SU-DHL-6 (cell line): ENCODE data around the gene PRDM15.

ENCODE experiments used
- H2AFZ ChIP-seq: fragments of 200-600 bp; sonication (generic); 2 replicates; pipeline ENCODE4 v1.6.1; 2014; ENCODE audit warnings: low read depth, mild to moderate bottlenecking, moderate library complexity, mixed read lengths, antibody characterized with exemption, low read length; ENCODE audit not compliant: severe bottlenecking
- H3F3A ChIP-seq: fragments of 200-600 bp; shearing (Covaris generic); 2 replicates; pipeline ENCODE4 v1.6.0; 2016; ENCODE audit warnings: antibody characterized with exemption, mild to moderate bottlenecking; ENCODE audit not compliant: insufficient read depth
- H3K27ac ChIP-seq: fragments of 200-600 bp; sonication (generic); 2 replicates; pipeline ENCODE4 v1.5.1; 2016; ENCODE audit warnings: low read depth, mild to moderate bottlenecking, low read length, moderate library complexity, mixed read lengths
- H3K27me3 ChIP-seq: fragments of 200-600 bp; sonication (generic), shearing (Covaris generic); 2 replicates; pipeline ENCODE4 v1.6.0; 2014; ENCODE audit warnings: mild to moderate bottlenecking, low read length
- H3K36me3 ChIP-seq: fragments of 200-600 bp; sonication (generic); 2 replicates; pipeline ENCODE4 v1.6.1; 2014; ENCODE audit warnings: mild to moderate bottlenecking, low read length, mixed read lengths
- H3K4me2 ChIP-seq: fragments of 300-600, 200-600 bp; shearing (Covaris generic), sonication (generic); 2 replicates; pipeline ENCODE4 v1.6.0; 2014; ENCODE audit warnings: low read length, low read depth, mild to moderate bottlenecking; ENCODE audit not compliant: poor library complexity, severe bottlenecking
- H3K4me3 ChIP-seq: fragments of 200-600 bp; sonication (generic); 2 replicates; pipeline ENCODE4 v1.5.1; 2014; ENCODE audit warnings: antibody characterized with exemption, low read length, mild to moderate bottlenecking, mixed read lengths; ENCODE audit not compliant: insufficient read depth, poor library complexity, severe bottlenecking
- H3K79me2 ChIP-seq: fragments of 200-600 bp; sonication (generic); 2 replicates; pipeline ENCODE4 v1.6.1; 2014; ENCODE audit warnings: mild to moderate bottlenecking, low read length, moderate library complexity; ENCODE audit not compliant: insufficient read depth
- H3K9ac ChIP-seq: fragments of 200-600 bp; sonication (generic); 2 replicates; pipeline ENCODE4 v1.7.0; 2014; ENCODE audit warnings: mild to moderate bottlenecking, low read length
- H3K9me2 ChIP-seq: fragments of 200-600 bp; sonication (generic); replicated peaks from 2 replicates; pipeline ENCODE4 v1.6.1; 2014; ENCODE audit warnings: low read length; ENCODE audit not compliant: insufficient read depth
- H3K9me3 ChIP-seq: fragments of 200-600 bp; sonication (generic); 2 replicates; pipeline ENCODE4 v1.6.1; 2014; ENCODE audit warnings: low read length, mixed read lengths; ENCODE audit not compliant: insufficient read depth
- H4K20me1 ChIP-seq: fragments of 200-600 bp; sonication (generic); 2 replicates; pipeline ENCODE4 v1.6.1; 2014; ENCODE audit warnings: low read depth, mild to moderate bottlenecking, antibody characterized with exemption, low read length, moderate library complexity, mixed read lengths
- EZH2phosphoT487 ChIP-seq: fragments of 200-600 bp; sonication (generic), shearing (Covaris generic); conservative IDR thresholded peaks from 2 replicates; pipeline ENCODE4 v1.6.1; 2018; ENCODE audit warnings: mild to moderate bottlenecking, antibody characterized with exemption, low read length, moderate library complexity, mixed read lengths
- TF ChIP-seq, protein P1 (sequence below): fragments of 200-600 bp; sonication (generic); IDR thresholded peaks from one replicate; pipeline ENCODE4 v1.5.1; 2017; ENCODE audit warnings: antibody characterized with exemption, mild to moderate bottlenecking, low read length, moderate library complexity; ENCODE audit not compliant: insufficient read depth, poor library complexity, severe bottlenecking

The PRDM15 gene

DNA sequence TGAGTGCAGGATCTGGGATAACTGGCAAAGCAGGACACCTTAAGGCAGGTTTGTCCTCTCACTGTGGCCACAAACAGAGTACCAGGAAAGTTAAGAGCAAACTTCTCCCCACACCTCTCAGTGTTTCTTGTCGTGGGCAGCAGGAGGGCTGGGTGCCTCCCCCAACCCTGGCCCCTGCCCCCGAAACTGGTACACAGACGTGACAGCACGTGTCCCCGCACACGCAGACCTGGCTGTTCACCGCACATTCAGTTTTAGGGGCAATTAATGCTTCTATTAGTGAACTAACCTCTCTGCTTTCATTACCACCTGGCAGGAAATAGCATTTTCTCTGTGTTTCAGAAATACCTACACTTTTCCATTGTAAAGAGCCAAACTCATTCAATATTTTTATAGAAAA, 79.4 kb downstream of the PRDM15 start:
- Histone ChIP-seq H3K27me3 (no peaks in the 10 kb centered on the region), H3K4me2 (no peak overlapping the region), H4K20me1 (no peaks in the 10 kb centered on the region; the same call in 1 of the 2 replicates), H3K27ac (no peak overlapping the region), H3K9me2 (no peaks in the 10 kb centered on the region), H3F3A (peaks cover 29% of the 10 kb centered on the region), H3K9me3 (no peaks in the 10 kb centered on the region), H2AFZ (no peak overlapping the region), H3K79me2 (no peaks in the 10 kb centered on the region), H3K36me3 (peaks cover 36% of the 10 kb centered on the region), H3K4me3 (no peak overlapping the region), H3K9ac (no peak overlapping the region)
- no peak for TF ChIP-seq EZH2phosphoT487
- TF ChIP-seq, protein P1, sequence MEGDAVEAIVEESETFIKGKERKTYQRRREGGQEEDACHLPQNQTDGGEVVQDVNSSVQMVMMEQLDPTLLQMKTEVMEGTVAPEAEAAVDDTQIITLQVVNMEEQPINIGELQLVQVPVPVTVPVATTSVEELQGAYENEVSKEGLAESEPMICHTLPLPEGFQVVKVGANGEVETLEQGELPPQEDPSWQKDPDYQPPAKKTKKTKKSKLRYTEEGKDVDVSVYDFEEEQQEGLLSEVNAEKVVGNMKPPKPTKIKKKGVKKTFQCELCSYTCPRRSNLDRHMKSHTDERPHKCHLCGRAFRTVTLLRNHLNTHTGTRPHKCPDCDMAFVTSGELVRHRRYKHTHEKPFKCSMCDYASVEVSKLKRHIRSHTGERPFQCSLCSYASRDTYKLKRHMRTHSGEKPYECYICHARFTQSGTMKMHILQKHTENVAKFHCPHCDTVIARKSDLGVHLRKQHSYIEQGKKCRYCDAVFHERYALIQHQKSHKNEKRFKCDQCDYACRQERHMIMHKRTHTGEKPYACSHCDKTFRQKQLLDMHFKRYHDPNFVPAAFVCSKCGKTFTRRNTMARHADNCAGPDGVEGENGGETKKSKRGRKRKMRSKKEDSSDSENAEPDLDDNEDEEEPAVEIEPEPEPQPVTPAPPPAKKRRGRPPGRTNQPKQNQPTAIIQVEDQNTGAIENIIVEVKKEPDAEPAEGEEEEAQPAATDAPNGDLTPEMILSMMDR = no peak

DNA sequence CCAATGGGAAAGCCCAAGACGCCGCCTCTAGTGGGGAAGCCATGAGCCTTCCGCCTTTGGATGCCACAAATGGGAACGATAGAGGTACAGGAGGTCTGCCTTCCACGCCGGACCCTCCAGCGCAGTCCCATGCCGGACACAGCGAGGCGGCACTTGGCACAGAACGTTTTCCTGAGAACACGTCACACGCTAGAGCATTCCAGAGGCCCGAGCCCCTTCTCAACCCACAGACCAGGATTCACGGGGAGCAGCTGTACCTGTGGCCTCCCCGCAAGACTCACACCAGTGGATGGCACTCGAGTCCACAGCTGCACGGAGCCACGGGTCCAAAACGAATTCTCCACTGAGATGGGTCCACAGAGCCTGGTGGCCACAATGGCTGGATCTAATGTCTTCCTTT, 80.8 kb downstream of the PRDM15 start:
- H3K27ac ChIP-seq = no peak overlapping the region
- no peak overlapping the region for H3K9ac ChIP-seq
- no peak overlapping the region for H2AFZ ChIP-seq
- H3K4me2 ChIP-seq = no peak overlapping the region
- H4K20me1 ChIP-seq = no peaks in the 10 kb centered on the region; the same call in 1 of the 2 replicates
- H3F3A ChIP-seq = peaks cover 29% of the 10 kb centered on the region
- peaks cover 32% of the 10 kb centered on the region for H3K36me3 ChIP-seq
- no peaks in the 10 kb centered on the region for H3K79me2 ChIP-seq
- TF ChIP-seq, protein P1 = no peak
- no peak for TF ChIP-seq EZH2phosphoT487
- H3K9me2 ChIP-seq = no peaks in the 10 kb centered on the region
- no peak overlapping the region for H3K4me3 ChIP-seq
- no peaks in the 10 kb centered on the region for H3K27me3 ChIP-seq
- no peaks in the 10 kb centered on the region; the same call in 1 of the 2 replicates for H3K9me3 ChIP-seq

DNA sequence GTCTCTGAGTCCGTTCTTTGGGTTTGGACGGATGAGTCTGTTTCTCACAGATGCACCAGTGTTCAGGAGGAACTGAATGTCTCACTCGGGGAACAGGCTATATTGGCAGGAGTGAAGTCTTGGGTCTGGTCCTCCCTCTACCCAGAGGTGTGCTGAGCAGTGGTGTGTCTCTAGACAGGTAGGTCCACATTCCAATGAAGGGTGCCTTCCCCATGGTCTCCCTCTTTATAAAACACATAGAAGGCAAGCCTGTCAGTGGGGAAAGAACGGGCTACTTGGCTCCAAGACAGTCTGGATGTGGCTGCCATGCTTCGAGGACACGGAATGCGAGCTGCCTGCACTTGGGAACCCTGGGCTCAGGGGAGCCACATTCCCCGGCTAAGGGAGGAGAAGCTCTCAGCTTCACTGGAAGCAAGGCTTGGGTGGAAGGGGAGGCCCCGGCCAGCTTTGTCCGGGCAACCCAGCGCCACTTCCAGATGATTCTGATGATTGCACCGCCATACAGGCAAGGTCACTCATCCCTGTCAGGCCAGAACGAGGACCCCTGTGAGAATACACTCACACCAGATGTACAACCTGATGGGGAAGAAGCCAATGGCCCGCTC, 82.6 kb downstream of the PRDM15 start:
- Histone ChIP-seq H4K20me1 (no peaks in the 10 kb centered on the region), H3K27ac (no peak overlapping the region), H3K9me2 (no peaks in the 10 kb centered on the region), H3K4me2 (no peak overlapping the region), H2AFZ (no peak overlapping the region), H3K9ac (no peak overlapping the region), H3K27me3 (no peaks in the 10 kb centered on the region), H3F3A (peaks cover 29% of the 10 kb centered on the region), H3K4me3 (no peak overlapping the region), H3K79me2 (no peaks in the 10 kb centered on the region), H3K9me3 (no peaks in the 10 kb centered on the region; the same call in 1 of the 2 replicates), H3K36me3 (peaks cover 27% of the 10 kb centered on the region)
- TF ChIP-seq, protein P1 = no peak
- no peak for TF ChIP-seq EZH2phosphoT487
